HEK293 (cell line): ENCODE data around the gene GSG1L.

Experiments
- CTCF ChIA-PET: fragments of 350-600 bp; formaldehyde crosslinking; extraction: SDS; loops from one replicate; lab custom pipeline; 2021; ENCODE audit warnings: antibody characterized with exemption; lab: Yijun Ruan, JAX
- POLR2A ChIA-PET: fragments of 300-600 bp; formaldehyde crosslinking; extraction: SDS; loops from one replicate; lab custom pipeline; 2020; ENCODE audit warnings: antibody characterized with exemption, inconsistent platforms; lab: Yijun Ruan, JAX
- H3K27ac ChIP-seq: fragments of 200-500 bp; sonication (Bioruptor generic); 2 replicates; pipeline ENCODE4 v1.5.1; 2014; ENCODE audit warnings: low read depth, low read length, control low read depth, inconsistent platforms; ENCODE audit errors: extremely low read depth
- H3K36me3 ChIP-seq, 2 experiments: fragments of 200-500 bp in 1 of 2; sonication (Bioruptor generic) in 1 of 2; 1 replicate in 1 of 2; 2 replicates in 1 of 2; pipeline ENCODE4 v1.5.1; 2014 to 2017; ENCODE audit warnings: inconsistent platforms in 2 of 2, low read length in 2 of 2; ENCODE audit not compliant: control insufficient read depth in 2 of 2, insufficient read depth in 1 of 2
- H3K4me1 ChIP-seq: fragments of 200-500 bp; sonication (Bioruptor generic); 2 replicates; pipeline ENCODE4 v1.5.1; 2014; ENCODE audit warnings: mild to moderate bottlenecking, low read length, inconsistent platforms; ENCODE audit not compliant: control insufficient read depth, insufficient read depth
- H3K4me3 ChIP-seq: 2 replicates; pipeline ENCODE4 v1.5.1; 2011; ENCODE audit warnings: low read depth, mild to moderate bottlenecking, control low read depth, low read length, moderate library complexity
- H3K9me3 ChIP-seq: fragments of 200-500 bp; sonication (Bioruptor generic); 2 replicates; pipeline ENCODE4 v1.5.1; 2014; ENCODE audit warnings: low read depth, low read length, inconsistent platforms; ENCODE audit not compliant: control insufficient read depth, insufficient read depth
- ATF2 ChIP-seq: fragments of 450-650 bp; formaldehyde crosslinking; IDR thresholded peaks from 2 replicates; pipeline ENCODE4 v1.5.1; 2016; ENCODE audit warnings: missing biosample characterization, missing genetic modification characterization, low read depth
- CTCF ChIP-seq: fragments of 450-650 bp; formaldehyde crosslinking; IDR thresholded peaks from 2 replicates; pipeline ENCODE4 v1.5.1; 2016; ENCODE audit warnings: missing biosample characterization, missing genetic modification characterization
- KLF1 ChIP-seq: fragments of 450-650 bp; formaldehyde crosslinking; IDR thresholded peaks from 2 replicates; pipeline ENCODE4 v1.5.1; 2016; ENCODE audit warnings: missing biosample characterization, missing genetic modification characterization
- KLF10 ChIP-seq: fragments of 450-650 bp; IDR thresholded peaks from 2 replicates; pipeline ENCODE4 v1.5.1; 2018; ENCODE audit warnings: missing biosample characterization, mild to moderate bottlenecking, missing genetic modification characterization
- OSR2 ChIP-seq: fragments of 450-650 bp; formaldehyde crosslinking; IDR thresholded peaks from 2 replicates; pipeline ENCODE4 v1.5.1; 2016; ENCODE audit warnings: missing biosample characterization, missing genetic modification characterization
- PATZ1 ChIP-seq: fragments of 450-650 bp; formaldehyde crosslinking; IDR thresholded peaks from 2 replicates; pipeline ENCODE4 v1.5.1; 2016; ENCODE audit warnings: missing biosample characterization, missing genetic modification characterization
- REPIN1 ChIP-seq: fragments of 450-650 bp; formaldehyde crosslinking; IDR thresholded peaks from 2 replicates; pipeline ENCODE4 v1.5.1; 2017; ENCODE audit warnings: missing biosample characterization, missing genetic modification characterization, low read depth
- ZBTB17 ChIP-seq: fragments of 450-650 bp; formaldehyde crosslinking; IDR thresholded peaks from 2 replicates; pipeline ENCODE4 v1.5.1; 2016; ENCODE audit warnings: missing biosample characterization, missing genetic modification characterization
- ZFP37 ChIP-seq: fragments of 450-650 bp; formaldehyde crosslinking; IDR thresholded peaks from 2 replicates; pipeline ENCODE4 v1.5.1; 2016; ENCODE audit warnings: missing biosample characterization, missing genetic modification characterization
- ZNF112 ChIP-seq: fragments of 450-650 bp; formaldehyde crosslinking; IDR thresholded peaks from 2 replicates; pipeline ENCODE4 v1.5.0; 2017; ENCODE audit warnings: missing biosample characterization, missing genetic modification characterization
- ZNF140 ChIP-seq: fragments of 450-650 bp; formaldehyde crosslinking; IDR thresholded peaks from 2 replicates; pipeline ENCODE4 v1.5.1; 2016; ENCODE audit warnings: missing biosample characterization, missing genetic modification characterization
- ZNF157 ChIP-seq: fragments of 450-650 bp; formaldehyde crosslinking; IDR thresholded peaks from 2 replicates; pipeline ENCODE4 v1.5.1; 2016; ENCODE audit warnings: missing biosample characterization, missing genetic modification characterization
- ZNF239 ChIP-seq: fragments of 450-650 bp; formaldehyde crosslinking; IDR thresholded peaks from 2 replicates; pipeline ENCODE4 v1.5.1; 2016; ENCODE audit warnings: missing biosample characterization, missing genetic modification characterization
- ZNF280D ChIP-seq: fragments of 450-650 bp; formaldehyde crosslinking; IDR thresholded peaks from 2 replicates; pipeline ENCODE4 v1.5.1; 2016; ENCODE audit warnings: missing biosample characterization, missing genetic modification characterization
- ZNF341 ChIP-seq: fragments of 450-650 bp; formaldehyde crosslinking; IDR thresholded peaks from 2 replicates; pipeline ENCODE4; 2016; ENCODE audit warnings: low read depth, missing biosample characterization, missing genetic modification characterization
- ZNF391 ChIP-seq: fragments of 450-650 bp; formaldehyde crosslinking; IDR thresholded peaks from 2 replicates; pipeline ENCODE4 v1.5.1; 2016; ENCODE audit warnings: low read depth, missing biosample characterization, missing genetic modification characterization, borderline replicate concordance
- ZNF394 ChIP-seq: fragments of 450-650 bp; formaldehyde crosslinking; IDR thresholded peaks from 2 replicates; pipeline ENCODE4 v1.5.1; 2016; ENCODE audit warnings: missing biosample characterization, missing genetic modification characterization, mild to moderate bottlenecking, moderate library complexity, borderline replicate concordance
- ZNF488 ChIP-seq: fragments of 450-650 bp; formaldehyde crosslinking; IDR thresholded peaks from 2 replicates; pipeline ENCODE4 v1.5.1; 2016; ENCODE audit warnings: missing biosample characterization, missing genetic modification characterization
- ZNF501 ChIP-seq: fragments of 450-650 bp; formaldehyde crosslinking; IDR thresholded peaks from 2 replicates; pipeline ENCODE4 v1.5.1; 2016; ENCODE audit warnings: missing biosample characterization, missing genetic modification characterization
- ZNF514 ChIP-seq: fragments of 450-650 bp; formaldehyde crosslinking; IDR thresholded peaks from 2 replicates; pipeline ENCODE4 v1.5.1; 2016; ENCODE audit warnings: missing biosample characterization, missing genetic modification characterization
- ZNF600 ChIP-seq: fragments of 450-650 bp; formaldehyde crosslinking; IDR thresholded peaks from 2 replicates; pipeline ENCODE4 v1.5.1; 2016; ENCODE audit warnings: missing biosample characterization, missing genetic modification characterization
- ZNF692 ChIP-seq: fragments of 450-650 bp; formaldehyde crosslinking; IDR thresholded peaks from 2 replicates; pipeline ENCODE4 v1.5.1; 2016; ENCODE audit warnings: missing biosample characterization, missing genetic modification characterization
- ZNF776 ChIP-seq: fragments of 450-650 bp; formaldehyde crosslinking; IDR thresholded peaks from 2 replicates; pipeline ENCODE4 v1.5.0; 2017; ENCODE audit warnings: missing biosample characterization, missing genetic modification characterization, borderline replicate concordance
- ZXDB ChIP-seq: fragments of 450-650 bp; formaldehyde crosslinking; IDR thresholded peaks from 2 replicates; pipeline ENCODE4 v1.5.1; 2016; ENCODE audit warnings: missing biosample characterization, missing genetic modification characterization

Gene GSG1L

GRCh38 chr16:27952811-27953210 lies 110.7 kb downstream of the GSG1L start:
- no peaks in the 10 kb centered on the region for H3K9me3 ChIP-seq
- no peak overlapping the region for H3K4me3 ChIP-seq
- ChIA-PET POLR2A (no interaction called here), CTCF (interaction anchor here (0.6 kb wide), 1 partner anchor 180 kb away, joined by 8 read pairs; no protein-coding TSS in a partner anchor)
- H3K36me3 ChIP-seq: no peaks in the 10 kb centered on the region
- no peak overlapping the region for H3K27ac ChIP-seq
- no peaks in the 10 kb centered on the region for H3K4me1 ChIP-seq
- no peak for TF ChIP-seq ZFP37 (tag by site-specific recombination)
- no peak for TF ChIP-seq ZNF600 (tag by site-specific recombination)
- no peak for TF ChIP-seq ZNF341 (tag by site-specific recombination)
- no peak for TF ChIP-seq ZNF692 (tag by site-specific recombination)
- TF ChIP-seq ZNF488 (tag by site-specific recombination): no peak
- no peak for TF ChIP-seq ZNF391 (tag by site-specific recombination)
- no peak for TF ChIP-seq ZNF514
- TF ChIP-seq KLF10: no peak
- TF ChIP-seq ZNF501 (tag by site-specific recombination): no peak
- TF ChIP-seq REPIN1 (tag by site-specific recombination): no peak
- no peak for TF ChIP-seq OSR2
- no peak for TF ChIP-seq ZXDB (tag by site-specific recombination)
- TF ChIP-seq ZNF140 (tag by site-specific recombination): no peak
- TF ChIP-seq CTCF (tag by site-specific recombination): no peak
- no peak for TF ChIP-seq ZNF157

- Histone ChIP-seq H3K4me3 (no peak overlapping the region), H3K27ac (no peak overlapping the region), H3K36me3 (no peaks in the 10 kb centered on the region), H3K9me3 (no peaks in the 10 kb centered on the region), H3K4me1 (no peaks in the 10 kb centered on the region)
- ChIA-PET POLR2A (no interaction called here), CTCF (interaction anchor here (0.6 kb wide), 1 partner anchor 22 kb away, joined by 3 read pairs; no protein-coding TSS in a partner anchor)
- TF ChIP-seq PATZ1: no peak
- TF ChIP-seq ZNF112 (tag by site-specific recombination): no peak
- no peak for TF ChIP-seq ZNF776 (tag by site-specific recombination)
- TF ChIP-seq ATF2 (tag by site-specific recombination): no peak
- no peak for TF ChIP-seq ZNF239 (tag by site-specific recombination)
- TF ChIP-seq KLF1 (tag by site-specific recombination): no peak
- TF ChIP-seq ZNF280D (tag by site-specific recombination): no peak
- no peak for TF ChIP-seq ZBTB17
- TF ChIP-seq ZNF394: no peak
Measured at GRCh38 chr16:27951489-27952120, 111.9 kb downstream of the GSG1L start.
